ENCODE measurements around the gene KCTD15. TPM values are rescaled to one million over a fixed set of nuclear protein-coding genes. Genes with fewer than 3 reads are reported as not detected.

KCTD15 gene
- total RNA-seq, 1 donor from 2014 or later, result 86.8 TPM

DNA sequence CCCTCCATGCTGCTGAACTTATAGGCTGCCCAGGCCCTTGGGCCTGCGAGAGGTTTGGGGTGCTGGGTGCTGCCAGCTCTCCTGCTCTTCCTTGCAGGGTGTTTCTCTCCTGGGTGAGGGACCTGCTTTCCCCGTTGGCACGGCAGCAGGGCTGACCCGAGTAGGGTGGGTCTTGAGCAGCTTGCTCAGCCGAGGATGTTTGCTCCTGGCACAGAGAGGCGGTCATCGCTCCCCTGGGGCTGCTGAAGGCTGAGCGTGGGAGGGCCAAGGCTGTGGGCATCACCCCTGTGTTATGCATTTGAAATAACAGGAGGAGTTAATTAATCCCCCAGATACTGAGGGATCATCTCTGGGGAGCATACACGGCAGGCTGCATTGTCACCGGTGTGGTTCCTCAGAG is 5.3 kb downstream of the KCTD15 start:
- Mint-ChIP-seq H3K27me3 (ENCODE audit: unreplicated experiment) (no peaks in the 10 kb centered on the region), H3K4me3 (ENCODE audit: unreplicated experiment) (no peak overlapping the region), H3K27ac (ENCODE audit: unreplicated experiment) (no peak overlapping the region), H3K4me1 (ENCODE audit: unreplicated experiment) (peaks cover 40% of the 10 kb centered on the region), H3K9me3 (ENCODE audit: unreplicated experiment) (no peaks in the 10 kb centered on the region), H3K36me3 (ENCODE audit: unreplicated experiment) (peaks cover 50% of the 10 kb centered on the region)
- DNase-seq (ENCODE audit: extremely low spot score, unreplicated experiment), result no peak
- TF ChIP-seq CTCF (IDR thresholded peaks at IDR 0.05), result no peak

- Mint-ChIP-seq H3K27ac (ENCODE audit: unreplicated experiment) (no peak overlapping the region), H3K4me1 (ENCODE audit: unreplicated experiment) (peaks cover 40% of the 10 kb centered on the region), H3K9me3 (ENCODE audit: unreplicated experiment) (no peaks in the 10 kb centered on the region), H3K36me3 (ENCODE audit: unreplicated experiment) (peaks cover 55% of the 10 kb centered on the region), H3K4me3 (ENCODE audit: unreplicated experiment) (no peak overlapping the region), H3K27me3 (ENCODE audit: unreplicated experiment) (no peaks in the 10 kb centered on the region)
- TF ChIP-seq CTCF (IDR thresholded peaks at IDR 0.05), result no peak
- DNase-seq (ENCODE audit: extremely low spot score, unreplicated experiment), result no peak
Observed at GRCh38 chr19:33802801-33803200, 6.1 kb downstream of the KCTD15 start.

DNA sequence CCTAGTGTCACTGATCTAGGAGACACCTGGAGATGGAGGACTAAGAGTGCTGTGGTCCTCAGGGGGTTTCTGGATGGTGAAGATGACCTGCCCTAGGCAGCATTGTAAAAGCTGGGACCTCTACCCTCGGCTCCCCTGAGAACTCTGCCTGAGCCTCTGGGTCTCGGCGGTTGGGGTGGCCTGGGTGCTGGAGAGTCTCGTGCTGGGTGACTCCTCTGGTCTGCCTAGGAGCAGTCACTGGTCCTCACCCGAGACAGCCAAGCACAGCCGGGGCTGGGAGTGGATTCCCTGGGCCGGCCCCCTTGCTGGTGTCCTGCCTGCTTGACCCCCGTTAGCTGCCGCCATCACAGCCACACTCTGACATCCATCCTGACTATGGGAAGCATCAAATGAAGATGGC is 6.7 kb downstream of the KCTD15 start:
- H3K9me3 Mint-ChIP-seq (ENCODE audit: unreplicated experiment), result no peaks in the 10 kb centered on the region
- no peak for TF ChIP-seq CTCF (IDR thresholded peaks at IDR 0.05)
- no peak for DNase-seq (ENCODE audit: extremely low spot score, unreplicated experiment)
- no peaks in the 10 kb centered on the region for H3K27me3 Mint-ChIP-seq (ENCODE audit: unreplicated experiment)
- H3K36me3 Mint-ChIP-seq (ENCODE audit: unreplicated experiment), result peaks cover 59% of the 10 kb centered on the region
- H3K27ac Mint-ChIP-seq (ENCODE audit: unreplicated experiment), result no peak overlapping the region
- H3K4me1 Mint-ChIP-seq (ENCODE audit: unreplicated experiment), result peaks cover 44% of the 10 kb centered on the region
- H3K4me3 Mint-ChIP-seq (ENCODE audit: unreplicated experiment), result no peak overlapping the region

GRCh38 chr19:33804021-33804799 is 7.5 kb downstream of the KCTD15 start:
- no peaks in the 10 kb centered on the region for H3K9me3 Mint-ChIP-seq (ENCODE audit: unreplicated experiment)
- TF ChIP-seq CTCF (IDR thresholded peaks at IDR 0.05), result no peak
- no peak overlapping the region for H3K4me3 Mint-ChIP-seq (ENCODE audit: unreplicated experiment)
- DNase-seq (ENCODE audit: extremely low spot score, unreplicated experiment), result no peak
- H3K36me3 Mint-ChIP-seq (ENCODE audit: unreplicated experiment), result peaks cover 60% of the 10 kb centered on the region
- H3K27ac Mint-ChIP-seq (ENCODE audit: unreplicated experiment), result no peak overlapping the region
- peaks cover 37% of the 10 kb centered on the region for H3K4me1 Mint-ChIP-seq (ENCODE audit: unreplicated experiment)
- no peaks in the 10 kb centered on the region for H3K27me3 Mint-ChIP-seq (ENCODE audit: unreplicated experiment)

GRCh38 chr19:33805313-33805712 is 8.6 kb downstream of the KCTD15 start:
- H3K4me1 Mint-ChIP-seq (ENCODE audit: unreplicated experiment), result peaks cover 35% of the 10 kb centered on the region
- TF ChIP-seq CTCF (IDR thresholded peaks at IDR 0.05), result no peak
- H3K9me3 Mint-ChIP-seq (ENCODE audit: unreplicated experiment), result no peaks in the 10 kb centered on the region
- H3K4me3 Mint-ChIP-seq (ENCODE audit: unreplicated experiment), result no peak overlapping the region
- DNase-seq (ENCODE audit: extremely low spot score, unreplicated experiment), result no peak
- no peak overlapping the region for H3K27ac Mint-ChIP-seq (ENCODE audit: unreplicated experiment)
- H3K36me3 Mint-ChIP-seq (ENCODE audit: unreplicated experiment), result peaks cover 56% of the 10 kb centered on the region
- no peaks in the 10 kb centered on the region for H3K27me3 Mint-ChIP-seq (ENCODE audit: unreplicated experiment)

Data from osteocyte (in vitro differentiated cells).